IPS-15b (cell line): ENCODE measurements around the gene EMX1.

Experiments used
- H3K27me3 ChIP-seq: one replicate; pipeline ENCODE4 v1.6.1; 2013; ENCODE audit warnings: low read length; ENCODE audit not compliant: control insufficient read depth, insufficient read depth
- H3K36me3 ChIP-seq: one replicate; pipeline ENCODE4 v1.6.1; 2013; ENCODE audit warnings: low read length; ENCODE audit not compliant: control insufficient read depth, insufficient read depth
- H3K4me1 ChIP-seq: one replicate; pipeline ENCODE4 v1.6.1; 2013; ENCODE audit warnings: mild to moderate bottlenecking, low read length; ENCODE audit not compliant: control insufficient read depth, insufficient read depth
- H3K4me3 ChIP-seq: one replicate; pipeline ENCODE4 v1.5.1; 2013; ENCODE audit warnings: low read depth, low read length
- H3K9ac ChIP-seq: one replicate; pipeline ENCODE4 v1.6.1; 2013; ENCODE audit warnings: low read depth, mild to moderate bottlenecking, low read length
- H3K9me3 ChIP-seq: one replicate; pipeline ENCODE4 v1.6.1; 2013; ENCODE audit warnings: mild to moderate bottlenecking, low read length; ENCODE audit not compliant: control insufficient read depth, insufficient read depth

Gene EMX1

GRCh38 chr2:72968286-72968685 is 51.0 kb downstream of the EMX1 start:
- Histone ChIP-seq H3K27me3 (peaks cover 2% of the 10 kb centered on the region), H3K36me3 (peaks cover 4% of the 10 kb centered on the region), H3K9me3 (no peaks in the 10 kb centered on the region), H3K4me1 (peaks cover 2% of the 10 kb centered on the region), H3K9ac (no peak overlapping the region), H3K4me3 (no peak overlapping the region)

- Histone ChIP-seq H3K9me3 (no peaks in the 10 kb centered on the region), H3K4me1 (peaks cover 4% of the 10 kb centered on the region), H3K4me3 (no peak overlapping the region), H3K27me3 (peaks cover 2% of the 10 kb centered on the region), H3K9ac (no peak overlapping the region), H3K36me3 (peaks cover 4% of the 10 kb centered on the region)
These were observed 52.4 kb downstream of the EMX1 start for GRCh38 chr2:72969706-72970105.

GRCh38 chr2:72971036-72971435 is 53.7 kb downstream of the EMX1 start:
- no peak overlapping the region for H3K9ac ChIP-seq
- H3K4me3 ChIP-seq: no peak overlapping the region
- peaks cover 2% of the 10 kb centered on the region for H3K36me3 ChIP-seq
- no peaks in the 10 kb centered on the region for H3K27me3 ChIP-seq
- peaks cover 11% of the 10 kb centered on the region for H3K4me1 ChIP-seq
- no peaks in the 10 kb centered on the region for H3K9me3 ChIP-seq

GRCh38 chr2:72972352-72973136 is 55.2 kb downstream of the EMX1 start:
- H3K4me1 ChIP-seq: peaks cover 11% of the 10 kb centered on the region
- no peaks in the 10 kb centered on the region for H3K36me3 ChIP-seq
- no peak overlapping the region for H3K9ac ChIP-seq
- H3K4me3 ChIP-seq: no peak overlapping the region
- H3K27me3 ChIP-seq: no peaks in the 10 kb centered on the region
- H3K9me3 ChIP-seq: no peaks in the 10 kb centered on the region

- H3K4me3 ChIP-seq: no peak overlapping the region
- H3K9ac ChIP-seq: no peak overlapping the region
- no peaks in the 10 kb centered on the region for H3K27me3 ChIP-seq
- H3K36me3 ChIP-seq: no peaks in the 10 kb centered on the region
- H3K4me1 ChIP-seq: peaks cover 11% of the 10 kb centered on the region
- H3K9me3 ChIP-seq: no peaks in the 10 kb centered on the region
These were observed 55.8 kb downstream of the EMX1 start for GRCh38 chr2:72973137-72973535.

- Histone ChIP-seq H3K36me3 (no peaks in the 10 kb centered on the region), H3K27me3 (no peaks in the 10 kb centered on the region), H3K9ac (no peak overlapping the region), H3K4me3 (no peak overlapping the region), H3K4me1 (peaks cover 11% of the 10 kb centered on the region), H3K9me3 (no peaks in the 10 kb centered on the region)
These were observed 56.5 kb downstream of the EMX1 start for GRCh38 chr2:72973566-72974435.

GRCh38 chr2:72974436-72974754 is 57.1 kb downstream of the EMX1 start:
- H3K4me3 ChIP-seq: no peak overlapping the region
- H3K27me3 ChIP-seq: no peaks in the 10 kb centered on the region
- H3K9me3 ChIP-seq: no peaks in the 10 kb centered on the region
- H3K36me3 ChIP-seq: no peaks in the 10 kb centered on the region
- H3K4me1 ChIP-seq: peaks cover 11% of the 10 kb centered on the region
- no peak overlapping the region for H3K9ac ChIP-seq

GRCh38 chr2:72975017-72975416 is 57.7 kb downstream of the EMX1 start:
- H3K9ac ChIP-seq: no peak overlapping the region
- H3K27me3 ChIP-seq: no peaks in the 10 kb centered on the region
- H3K9me3 ChIP-seq: no peaks in the 10 kb centered on the region
- H3K36me3 ChIP-seq: no peaks in the 10 kb centered on the region
- no peak overlapping the region for H3K4me3 ChIP-seq
- peaks cover 11% of the 10 kb centered on the region for H3K4me1 ChIP-seq

- H3K4me1 ChIP-seq: peaks cover 8% of the 10 kb centered on the region
- H3K9me3 ChIP-seq: no peaks in the 10 kb centered on the region
- no peak overlapping the region for H3K4me3 ChIP-seq
- H3K36me3 ChIP-seq: no peaks in the 10 kb centered on the region
- H3K27me3 ChIP-seq: no peaks in the 10 kb centered on the region
- no peak overlapping the region for H3K9ac ChIP-seq
These were observed 62.6 kb downstream of the EMX1 start for GRCh38 chr2:72979896-72980295.

- Histone ChIP-seq H3K4me3 (no peak overlapping the region), H3K4me1 (peaks cover 2% of the 10 kb centered on the region), H3K36me3 (no peaks in the 10 kb centered on the region), H3K27me3 (no peaks in the 10 kb centered on the region), H3K9ac (no peak overlapping the region), H3K9me3 (no peaks in the 10 kb centered on the region)
These were observed 63.4 kb downstream of the EMX1 start for GRCh38 chr2:72980535-72981217.

- Histone ChIP-seq H3K36me3 (no peaks in the 10 kb centered on the region), H3K4me3 (no peak overlapping the region), H3K27me3 (no peaks in the 10 kb centered on the region), H3K4me1 (peaks cover 2% of the 10 kb centered on the region), H3K9ac (no peak overlapping the region), H3K9me3 (no peaks in the 10 kb centered on the region)
These were observed 64.2 kb downstream of the EMX1 start for GRCh38 chr2:72981536-72981935.
